OCI-LY1 (cell line): ENCODE results near the gene MAML2.

Experiments used
- CTCF ChIP-seq: fragments of 200-600 bp; sonication (generic), shearing (Covaris generic); IDR thresholded peaks from 2 replicates; pipeline ENCODE4 v1.5.1; 2017; ENCODE audit warnings: mild to moderate bottlenecking, antibody characterized with exemption, low read length, moderate library complexity, mixed read lengths
- EZH2 ChIP-seq: fragments of 200-600 bp; sonication (generic), shearing (Covaris generic); IDR thresholded peaks from 2 replicates; pipeline ENCODE4 v1.8.0; 2017; ENCODE audit warnings: borderline replicate concordance, mixed run types, mild to moderate bottlenecking, antibody characterized with exemption, low read length, moderate library complexity, mixed read lengths

GRCh38 chr11:96016978-96017502 is 326.0 kb downstream of the MAML2 start:
- TF ChIP-seq CTCF (no peak), EZH2 (no peak)
